ENCODE results near the gene AJAP1.

GRCh38 chr1:4797429-4797828, 143.0 kb downstream of the AJAP1 start:
- no peak for TF ChIP-seq POLR2A (IDR thresholded peaks at IDR 0.05; ENCODE audit: low read length)
- no peak for TF ChIP-seq GATA1 (IDR thresholded peaks at IDR 0.05; ENCODE audit: low read depth, low read length)
